Measurements from ENCODE around the gene C2orf42.
A peak's percentile ranks its signal among the peaks of the same experiment; 100 is the strongest.
"Not testable (repeated sequence)": the region's sequence is repeated elsewhere in the genome, so short reads cannot be mapped to it uniquely, and the experiment has no call there.

The C2orf42 gene

DNA sequence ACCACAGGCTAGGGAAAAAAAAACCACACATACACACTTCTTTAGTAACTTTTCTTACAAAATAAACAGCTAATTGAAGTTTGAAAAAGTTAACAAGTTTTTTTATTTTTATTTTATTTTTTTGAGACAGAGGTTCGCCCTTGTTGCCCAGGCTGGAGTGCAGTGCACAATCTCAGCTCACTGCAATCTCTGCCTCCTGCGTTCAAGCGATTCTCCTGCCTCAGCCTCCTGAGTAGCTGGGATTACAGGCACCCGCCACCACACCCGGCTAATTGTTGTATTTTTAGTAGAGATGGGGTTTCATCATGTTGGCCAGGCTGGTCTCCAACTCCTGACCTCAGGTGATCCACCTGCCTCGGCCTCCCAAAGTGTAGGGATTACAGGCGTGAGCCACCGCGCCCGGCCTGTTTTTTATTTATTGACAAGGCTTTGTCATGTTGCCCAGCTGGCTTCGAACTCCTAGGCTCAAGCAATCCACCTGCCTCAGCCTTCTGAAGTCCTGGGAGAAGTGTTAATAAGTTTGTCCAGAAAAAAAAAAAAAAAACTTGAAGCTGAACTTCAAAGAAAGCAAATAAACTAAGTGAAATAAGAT is 21.1 kb downstream of the C2orf42 start:
- not testable (repeated sequence) for H3K4me3 ChIP-seq (ENCODE audit: low read length); H2BK15ac ChIP-seq (replicated peaks; ENCODE audit: low read depth); DNase-seq; H4K8ac ChIP-seq (ENCODE audit: low read depth, low read length); H3K79me1 ChIP-seq (ENCODE audit: low read length); H3K4ac ChIP-seq (ENCODE audit: low read depth, low read length); H3K23ac ChIP-seq (ENCODE audit: low read length); H3K27me3 ChIP-seq (ENCODE audit: insufficient read depth, low read length, poor library complexity); H3K36me3 ChIP-seq (ENCODE audit: control insufficient read depth, insufficient read depth, low read length); H3K27ac ChIP-seq (ENCODE audit: low read depth, low read length); H2BK5ac ChIP-seq (ENCODE audit: low read length); H3K79me2 ChIP-seq (ENCODE audit: control insufficient read depth, insufficient read depth, low read length); H3K18ac ChIP-seq (ENCODE audit: low read length); H3K56ac ChIP-seq (ENCODE audit: low read length); H3K4me2 ChIP-seq (ENCODE audit: low read length); H2BK120ac ChIP-seq (ENCODE audit: low read depth, low read length); H4K5ac ChIP-seq (ENCODE audit: low read length); H3K4me1 ChIP-seq (ENCODE audit: control insufficient read depth, low read depth, low read length); H3K9ac ChIP-seq (ENCODE audit: low read length); H2AK5ac ChIP-seq (ENCODE audit: low read length)
- WGBS (ENCODE audit: extremely low coverage, insufficient coverage, low lambda C conversion rate) = no CpG with 5 or more reads among the region's 11 CpGs

DNA sequence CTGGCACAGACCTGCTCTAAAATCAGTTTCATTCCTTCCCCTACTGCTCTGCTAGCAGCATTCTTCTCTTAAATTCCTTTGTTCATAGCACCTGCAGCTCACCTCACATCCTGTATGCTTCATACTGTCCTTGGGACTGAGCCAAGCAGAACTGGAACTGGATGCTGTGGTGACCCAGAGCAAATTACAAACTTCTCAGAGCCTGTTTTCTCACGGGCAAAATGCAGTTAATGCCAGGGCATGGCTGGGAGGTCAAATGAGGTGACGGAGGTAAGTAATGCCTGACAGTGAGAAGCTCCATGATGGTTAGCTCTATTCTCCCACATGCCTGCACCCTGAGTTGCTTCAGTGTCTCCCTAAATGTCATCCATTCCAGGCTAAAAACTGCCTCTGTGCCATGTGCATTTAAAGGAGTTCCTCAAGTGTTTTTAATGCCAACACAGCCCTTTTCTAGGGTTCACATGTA is 29.7 kb downstream of the C2orf42 start:
- H2BK5ac ChIP-seq (ENCODE audit: low read length) = no peak overlapping the region
- H3K4me3 ChIP-seq (ENCODE audit: low read length) = no peak overlapping the region
- no peak overlapping the region for H3K4ac ChIP-seq (ENCODE audit: low read depth, low read length)
- H3K23ac ChIP-seq (ENCODE audit: low read length) = peak overlapping the region; percentile 45
- H3K9ac ChIP-seq (ENCODE audit: low read length) = no peak overlapping the region
- no peak overlapping the region for H3K4me2 ChIP-seq (ENCODE audit: low read length)
- no peak for DNase-seq
- no peaks in the 10 kb centered on the region for H3K36me3 ChIP-seq (ENCODE audit: control insufficient read depth, insufficient read depth, low read length)
- no peak overlapping the region for H2BK15ac ChIP-seq (replicated peaks; ENCODE audit: low read depth)
- H3K18ac ChIP-seq (ENCODE audit: low read length) = no peak overlapping the region
- H3K4me1 ChIP-seq (ENCODE audit: control insufficient read depth, low read depth, low read length) = no peaks in the 10 kb centered on the region
- H4K8ac ChIP-seq (ENCODE audit: low read depth, low read length) = no peak overlapping the region
- no peak overlapping the region for H2BK120ac ChIP-seq (ENCODE audit: low read depth, low read length)
- H4K5ac ChIP-seq (ENCODE audit: low read length) = no peak overlapping the region
- H3K27ac ChIP-seq (ENCODE audit: low read depth, low read length) = no peak overlapping the region
- H3K56ac ChIP-seq (ENCODE audit: low read length) = no peak overlapping the region
- WGBS (ENCODE audit: extremely low coverage, insufficient coverage, low lambda C conversion rate) = no CpG with 5 or more reads among the region's 2 CpGs
- no peaks in the 10 kb centered on the region for H3K79me2 ChIP-seq (ENCODE audit: control insufficient read depth, insufficient read depth, low read length)
- no peaks in the 10 kb centered on the region for H3K27me3 ChIP-seq (ENCODE audit: insufficient read depth, low read length, poor library complexity)
- no peaks in the 10 kb centered on the region for H3K79me1 ChIP-seq (ENCODE audit: low read length)
- no peak overlapping the region for H2AK5ac ChIP-seq (ENCODE audit: low read length)

- no peaks in the 10 kb centered on the region for H3K79me2 ChIP-seq (ENCODE audit: control insufficient read depth, insufficient read depth, low read length)
- no peak overlapping the region for H3K4me2 ChIP-seq (ENCODE audit: low read length)
- no peak overlapping the region for H2BK120ac ChIP-seq (ENCODE audit: low read depth, low read length)
- no peak overlapping the region for H3K56ac ChIP-seq (ENCODE audit: low read length)
- H3K27me3 ChIP-seq (ENCODE audit: insufficient read depth, low read length, poor library complexity) = no peaks in the 10 kb centered on the region
- no peak overlapping the region for H3K27ac ChIP-seq (ENCODE audit: low read depth, low read length)
- no peak overlapping the region for H3K4ac ChIP-seq (ENCODE audit: low read depth, low read length)
- no peak for DNase-seq
- H4K8ac ChIP-seq (ENCODE audit: low read depth, low read length) = no peak overlapping the region
- no peak overlapping the region for H4K5ac ChIP-seq (ENCODE audit: low read length)
- WGBS (ENCODE audit: extremely low coverage, insufficient coverage, low lambda C conversion rate) = no CpG with 5 or more reads among the region's 6 CpGs
- H3K23ac ChIP-seq (ENCODE audit: low read length) = no peak overlapping the region
- no peak overlapping the region for H3K4me3 ChIP-seq (ENCODE audit: low read length)
- no peak overlapping the region for H3K9ac ChIP-seq (ENCODE audit: low read length)
- no peak overlapping the region for H2BK5ac ChIP-seq (ENCODE audit: low read length)
- H2AK5ac ChIP-seq (ENCODE audit: low read length) = no peak overlapping the region
- H3K79me1 ChIP-seq (ENCODE audit: low read length) = no peaks in the 10 kb centered on the region
- no peak overlapping the region for H3K18ac ChIP-seq (ENCODE audit: low read length)
- H3K36me3 ChIP-seq (ENCODE audit: control insufficient read depth, insufficient read depth, low read length) = no peaks in the 10 kb centered on the region
- no peaks in the 10 kb centered on the region for H3K4me1 ChIP-seq (ENCODE audit: control insufficient read depth, low read depth, low read length)
- no peak overlapping the region for H2BK15ac ChIP-seq (replicated peaks; ENCODE audit: low read depth)
These were observed 30.3 kb downstream of the C2orf42 start for GRCh38 chr2:70160545-70160944.

- not testable (repeated sequence) for H3K4me1 ChIP-seq (ENCODE audit: control insufficient read depth, low read depth, low read length); H3K9ac ChIP-seq (ENCODE audit: low read length); H3K18ac ChIP-seq (ENCODE audit: low read length); DNase-seq; H3K23ac ChIP-seq (ENCODE audit: low read length); H3K27ac ChIP-seq (ENCODE audit: low read depth, low read length); H2BK120ac ChIP-seq (ENCODE audit: low read depth, low read length); H3K4me2 ChIP-seq (ENCODE audit: low read length); H3K79me2 ChIP-seq (ENCODE audit: control insufficient read depth, insufficient read depth, low read length); H3K4me3 ChIP-seq (ENCODE audit: low read length); H2BK15ac ChIP-seq (replicated peaks; ENCODE audit: low read depth); H3K79me1 ChIP-seq (ENCODE audit: low read length); H4K8ac ChIP-seq (ENCODE audit: low read depth, low read length); H2AK5ac ChIP-seq (ENCODE audit: low read length); H2BK5ac ChIP-seq (ENCODE audit: low read length); H4K5ac ChIP-seq (ENCODE audit: low read length); H3K4ac ChIP-seq (ENCODE audit: low read depth, low read length); H3K56ac ChIP-seq (ENCODE audit: low read length); H3K27me3 ChIP-seq (ENCODE audit: insufficient read depth, low read length, poor library complexity); H3K36me3 ChIP-seq (ENCODE audit: control insufficient read depth, insufficient read depth, low read length)
- WGBS (ENCODE audit: extremely low coverage, insufficient coverage, low lambda C conversion rate) = no CpG with 5 or more reads among the region's 19 CpGs
These were observed 41.6 kb downstream of the C2orf42 start for GRCh38 chr2:70149130-70149686.

- WGBS (ENCODE audit: extremely low coverage, insufficient coverage, low lambda C conversion rate) = no CpG with 5 or more reads among the region's 25 CpGs
- not testable (repeated sequence) for H3K4ac ChIP-seq (ENCODE audit: low read depth, low read length); H4K8ac ChIP-seq (ENCODE audit: low read depth, low read length); H3K27ac ChIP-seq (ENCODE audit: low read depth, low read length); H3K4me1 ChIP-seq (ENCODE audit: control insufficient read depth, low read depth, low read length); H3K23ac ChIP-seq (ENCODE audit: low read length); H3K27me3 ChIP-seq (ENCODE audit: insufficient read depth, low read length, poor library complexity); H3K79me1 ChIP-seq (ENCODE audit: low read length); H2AK5ac ChIP-seq (ENCODE audit: low read length); H3K18ac ChIP-seq (ENCODE audit: low read length); H3K36me3 ChIP-seq (ENCODE audit: control insufficient read depth, insufficient read depth, low read length); H4K5ac ChIP-seq (ENCODE audit: low read length); H3K4me3 ChIP-seq (ENCODE audit: low read length); DNase-seq; H2BK5ac ChIP-seq (ENCODE audit: low read length); H2BK15ac ChIP-seq (replicated peaks; ENCODE audit: low read depth); H3K4me2 ChIP-seq (ENCODE audit: low read length); H3K9ac ChIP-seq (ENCODE audit: low read length); H2BK120ac ChIP-seq (ENCODE audit: low read depth, low read length); H3K79me2 ChIP-seq (ENCODE audit: control insufficient read depth, insufficient read depth, low read length); H3K56ac ChIP-seq (ENCODE audit: low read length)
These were observed 42.5 kb downstream of the C2orf42 start for GRCh38 chr2:70148211-70148760.
